Progenitor cell of endocrine pancreas (in vitro differentiated cells): Measurements from ENCODE around the gene C13orf46. TPM values are rescaled to one million over a fixed set of nuclear protein-coding genes. Genes with fewer than 3 reads are reported as not detected.

Experiments used
- DNase-seq: peaks from one replicate; pipeline ENCODE4 v3.0.0; 2021; ENCODE audit warnings: low spot score; ENCODE audit not compliant: unreplicated experiment
- H3K27ac Mint-ChIP-seq: 2 replicates; pipeline ENCODE4 v1.8.0; 2021; ENCODE audit warnings: mild to moderate bottlenecking, moderate library complexity, mixed read lengths
- H3K27me3 Mint-ChIP-seq: 2 replicates; pipeline ENCODE4 v1.8.0; 2021; ENCODE audit warnings: mixed read lengths
- H3K36me3 Mint-ChIP-seq: 2 replicates; pipeline ENCODE4 v1.8.0; 2022; ENCODE audit warnings: mixed read lengths; ENCODE audit not compliant: insufficient read depth
- H3K4me1 Mint-ChIP-seq: 2 replicates; pipeline ENCODE4 v1.8.0; 2021; ENCODE audit warnings: low read depth, mixed read lengths
- H3K4me3 Mint-ChIP-seq: 2 replicates; pipeline ENCODE4 v1.8.0; 2021; ENCODE audit warnings: low read depth, mild to moderate bottlenecking, moderate library complexity, mixed read lengths
- H3K9me3 Mint-ChIP-seq: 2 replicates; pipeline ENCODE4 v1.8.0; 2021; ENCODE audit warnings: low read depth, mixed read lengths
- CTCF ChIP-seq: fragments of 200-600 bp; sonication (generic); IDR thresholded peaks from one replicate; pipeline ENCODE4 v1.5.0; 2021; ENCODE audit warnings: antibody characterized with exemption, mild to moderate bottlenecking; ENCODE audit not compliant: unreplicated experiment
- total RNA-seq: library from RNA; stranded (reverse); gene quantifications from 2 replicates; pipeline ENCODE4 v1.2.1, GENCODE V29; 2021

Gene C13orf46
- total RNA-seq, 1 donor from 2014 or later = 0.17 TPM

GRCh38 chr13:113928685-113929627 lies 44.9 kb downstream of the C13orf46 start:
- H3K27ac Mint-ChIP-seq = no peak overlapping the region
- no peak overlapping the region for H3K4me3 Mint-ChIP-seq

DNA sequence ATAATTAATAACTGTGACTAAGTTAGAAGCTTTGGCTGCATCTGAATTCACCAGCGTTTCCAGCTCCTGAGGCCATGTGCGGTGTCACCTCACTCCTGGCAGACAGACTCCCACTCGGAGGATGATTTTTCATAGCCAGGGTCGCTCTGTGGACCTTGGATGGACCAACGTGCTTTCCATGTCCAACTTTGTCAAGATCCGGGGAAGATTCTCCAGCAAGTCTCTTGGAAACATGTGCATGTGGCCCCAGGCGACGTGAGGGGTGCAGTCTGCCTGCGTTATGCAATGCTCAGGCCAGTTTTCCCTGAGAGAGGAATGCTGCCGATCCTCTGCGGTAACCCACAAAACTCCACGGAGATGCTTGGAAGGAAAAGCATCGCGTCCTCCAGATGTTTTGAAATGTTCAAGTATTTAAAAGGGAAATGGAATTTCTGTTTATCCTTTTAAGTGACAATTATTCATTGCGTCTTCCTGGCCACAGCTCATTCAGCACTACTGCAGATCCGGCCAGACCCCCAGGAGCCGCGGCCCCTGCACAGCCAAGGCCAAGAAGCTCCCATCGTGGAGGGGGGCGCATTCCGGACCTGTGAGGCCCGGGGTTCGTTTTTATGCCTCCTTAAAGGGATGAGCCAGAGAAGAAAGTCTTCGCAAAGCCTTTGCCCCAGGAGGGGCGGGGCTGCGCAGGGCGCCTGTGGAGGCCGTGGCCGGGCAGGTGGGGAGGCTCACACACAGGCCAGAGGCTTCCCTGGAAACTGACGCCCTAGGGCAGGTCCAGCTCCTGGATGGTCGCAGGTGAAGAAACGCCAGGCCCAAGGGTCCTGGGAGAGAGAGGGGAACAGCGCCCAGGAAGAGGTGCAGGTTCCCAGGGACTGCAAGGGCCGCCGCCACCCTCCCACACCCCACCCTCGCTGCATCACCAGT lies 46.0 kb downstream of the C13orf46 start:
- no peak overlapping the region for H3K27ac Mint-ChIP-seq
- peaks cover 7% of the 10 kb centered on the region for H3K27me3 Mint-ChIP-seq
- no peaks in the 10 kb centered on the region for H3K4me1 Mint-ChIP-seq
- H3K36me3 Mint-ChIP-seq = no peaks in the 10 kb centered on the region
- no peak for DNase-seq
- TF ChIP-seq CTCF = no peak
- no peaks in the 10 kb centered on the region for H3K9me3 Mint-ChIP-seq
- H3K4me3 Mint-ChIP-seq = no peak overlapping the region

More at GRCh38 chr13:113928685-113929627, 44.9 kb downstream of the C13orf46 start:
- Mint-ChIP-seq H3K4me1 (no peaks in the 10 kb centered on the region), H3K27me3 (peaks cover 7% of the 10 kb centered on the region), H3K36me3 (no peaks in the 10 kb centered on the region), H3K9me3 (no peaks in the 10 kb centered on the region)
- no peak for TF ChIP-seq CTCF
- no peak for DNase-seq

DNA sequence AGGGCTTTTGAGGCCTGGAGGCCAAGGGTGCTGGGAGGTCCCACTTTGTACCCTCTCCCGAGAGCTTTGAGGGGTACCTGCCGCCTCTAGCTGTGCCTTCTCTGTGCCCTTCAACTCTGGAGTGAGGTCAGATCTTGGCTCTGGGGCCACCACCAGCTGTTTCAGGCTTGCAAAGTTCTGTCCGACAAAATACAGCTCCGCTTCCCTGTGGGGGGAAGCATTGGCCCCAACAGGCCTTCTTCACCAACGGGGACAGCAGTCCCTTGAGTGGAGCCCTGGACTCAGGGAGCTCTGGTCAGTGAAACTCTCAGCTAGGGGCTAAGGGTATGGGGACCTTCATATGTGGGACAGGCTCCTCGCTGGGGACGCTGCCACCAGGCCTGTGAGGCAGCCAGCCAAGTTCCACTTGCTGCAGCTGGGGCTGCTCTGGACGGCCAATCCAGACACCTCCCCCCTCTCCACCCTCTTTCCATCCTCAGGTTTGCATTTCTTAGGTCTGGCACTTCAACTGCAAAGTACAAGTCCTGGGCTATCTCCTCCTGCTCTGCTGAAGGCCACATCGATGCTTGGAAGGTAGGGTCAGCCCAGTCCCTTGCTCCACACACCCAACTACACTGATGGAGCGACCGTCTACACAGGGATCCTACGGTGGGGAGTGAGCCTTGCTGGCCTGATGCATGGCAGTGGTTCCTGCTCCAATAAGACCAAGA lies 46.8 kb downstream of the C13orf46 start:
- DNase-seq = no peak
- Mint-ChIP-seq H3K4me1 (no peaks in the 10 kb centered on the region), H3K27ac (no peak overlapping the region), H3K36me3 (no peaks in the 10 kb centered on the region), H3K4me3 (no peak overlapping the region), H3K9me3 (peaks cover 1% of the 10 kb centered on the region), H3K27me3 (peaks cover 7% of the 10 kb centered on the region)
- TF ChIP-seq CTCF = no peak

DNA sequence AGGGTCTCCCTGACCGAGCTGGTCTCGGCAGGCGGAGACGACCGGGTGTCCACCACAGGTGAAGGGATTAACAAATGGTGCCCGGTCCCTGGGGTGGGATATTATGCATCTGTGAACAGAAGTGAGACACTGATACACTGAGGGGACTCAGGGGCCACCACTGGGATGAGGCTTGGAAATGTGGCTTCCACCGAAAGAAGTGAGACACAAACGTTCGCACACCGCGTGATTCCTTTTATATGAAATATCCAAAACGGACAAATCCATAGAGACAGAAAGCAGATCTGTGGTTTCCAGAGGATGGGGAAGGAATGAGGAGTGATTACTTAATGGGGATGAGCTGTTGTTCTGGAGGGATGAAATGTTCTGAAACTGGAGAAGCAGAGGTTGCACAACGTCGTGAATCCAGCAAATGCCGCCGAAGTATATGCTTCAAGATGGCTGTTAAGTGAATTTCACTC lies 47.5 kb downstream of the C13orf46 start:
- no peak for TF ChIP-seq CTCF
- Mint-ChIP-seq H3K36me3 (no peaks in the 10 kb centered on the region), H3K9me3 (peaks cover 9% of the 10 kb centered on the region), H3K4me1 (no peaks in the 10 kb centered on the region), H3K4me3 (no peak overlapping the region), H3K27ac (no peak overlapping the region), H3K27me3 (peaks cover 7% of the 10 kb centered on the region)
- DNase-seq = no peak
